Activated CD8-positive, alpha-beta memory T cell treated with anti-CD3 and anti-CD28 coated beads, Interleukin-2, amount 50 U/mL, for 24 hours (primary cell): ENCODE results near the gene G6PD.

Source experiments
- DNase-seq: peaks from one replicate; pipeline ENCODE4 v3.0.0-alpha.2; 2020; ENCODE audit errors: extremely low read depth

The G6PD gene

GRCh38 chrX:154487518-154488290, 58.9 kb downstream of the G6PD start:
- DNase-seq, result no peak

GRCh38 chrX:154486396-154487207, 60.0 kb downstream of the G6PD start, which contains the start of gene UBL4A:
UBL4A (minus strand) TSS chrX:154486615; CDS start chrX:154486584, 31 bp downstream.
- no peak for DNase-seq

GRCh38 chrX:154486052-154486395, 60.6 kb downstream of the G6PD start:
- no peak for DNase-seq

GRCh38 chrX:154485150-154486051, 61.2 kb downstream of the G6PD start:
- no peak for DNase-seq

GRCh38 chrX:154484255-154485149, 62.1 kb downstream of the G6PD start:
- DNase-seq, result no peak

- no peak for DNase-seq
These were observed 63.3 kb downstream of the G6PD start for GRCh38 chrX:154483325-154483724.

GRCh38 chrX:154482786-154483185, 63.9 kb downstream of the G6PD start:
- DNase-seq, result no peak

- DNase-seq, result no peak
These were observed 64.6 kb downstream of the G6PD start for GRCh38 chrX:154481911-154482601.
